ENCODE measurements around the gene HHAT.

- no peak for TF ChIP-seq CTCF (IDR thresholded peaks at IDR 0.05)
- TF ChIP-seq ZFX (IDR thresholded peaks at IDR 0.05; ENCODE audit: borderline replicate concordance): no peak
These were observed 268.9 kb downstream of the HHAT start for GRCh38 chr1:210597555-210598134.

All from 22Rv1 (cell line).